Cardiac fibroblast (primary cell): ENCODE measurements around the gene SCTR.

Experiments used
- DNase-seq, 2 donors: peaks; one replicate each; pipeline versions ENCODE4 v3.0.0 to v3.0.0-alpha.2; 2010; ENCODE audit warnings: low read depth in 2 of 2
- H3K4me3 ChIP-seq, 2 donors: replicated peaks in 1 of 2; 1 replicate in 1 of 2; 2 replicates in 1 of 2; pipeline ENCODE4 v1.5.1; 2011; ENCODE audit warnings: low read depth in 2 of 2, low read length in 2 of 2, mild to moderate bottlenecking in 2 of 2, moderate library complexity in 1 of 2
- TF ChIP-seq, protein P1 (sequence below): IDR thresholded peaks from one replicate; pipeline ENCODE4 v1.5.1; 2011; ENCODE audit warnings: low read depth, mild to moderate bottlenecking, low read length, inconsistent platforms

Gene SCTR

DNA sequence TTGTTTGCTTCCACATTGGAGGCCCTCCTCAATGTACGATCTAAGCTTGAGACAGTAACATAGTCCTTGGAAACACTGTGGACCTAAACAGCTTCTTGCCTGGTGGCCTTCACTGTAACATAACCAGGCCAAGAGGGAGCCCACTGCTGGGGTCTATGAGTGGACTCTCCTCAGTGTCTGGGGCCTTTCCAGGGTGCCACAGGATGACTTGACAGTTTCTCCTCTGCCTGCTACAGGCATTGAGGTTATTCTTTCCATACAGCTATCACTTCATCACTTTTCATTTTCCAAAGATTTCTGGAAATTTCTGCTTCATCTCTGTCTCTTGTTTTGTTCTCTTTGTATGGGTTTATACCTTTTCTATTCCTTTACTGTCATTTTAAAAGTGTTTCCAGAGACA, 11.3 kb downstream of the SCTR start:
- no peak overlapping the region for H3K4me3 ChIP-seq
- DNase-seq, result no peak
- TF ChIP-seq, protein P1, sequence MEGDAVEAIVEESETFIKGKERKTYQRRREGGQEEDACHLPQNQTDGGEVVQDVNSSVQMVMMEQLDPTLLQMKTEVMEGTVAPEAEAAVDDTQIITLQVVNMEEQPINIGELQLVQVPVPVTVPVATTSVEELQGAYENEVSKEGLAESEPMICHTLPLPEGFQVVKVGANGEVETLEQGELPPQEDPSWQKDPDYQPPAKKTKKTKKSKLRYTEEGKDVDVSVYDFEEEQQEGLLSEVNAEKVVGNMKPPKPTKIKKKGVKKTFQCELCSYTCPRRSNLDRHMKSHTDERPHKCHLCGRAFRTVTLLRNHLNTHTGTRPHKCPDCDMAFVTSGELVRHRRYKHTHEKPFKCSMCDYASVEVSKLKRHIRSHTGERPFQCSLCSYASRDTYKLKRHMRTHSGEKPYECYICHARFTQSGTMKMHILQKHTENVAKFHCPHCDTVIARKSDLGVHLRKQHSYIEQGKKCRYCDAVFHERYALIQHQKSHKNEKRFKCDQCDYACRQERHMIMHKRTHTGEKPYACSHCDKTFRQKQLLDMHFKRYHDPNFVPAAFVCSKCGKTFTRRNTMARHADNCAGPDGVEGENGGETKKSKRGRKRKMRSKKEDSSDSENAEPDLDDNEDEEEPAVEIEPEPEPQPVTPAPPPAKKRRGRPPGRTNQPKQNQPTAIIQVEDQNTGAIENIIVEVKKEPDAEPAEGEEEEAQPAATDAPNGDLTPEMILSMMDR, result no peak

DNA sequence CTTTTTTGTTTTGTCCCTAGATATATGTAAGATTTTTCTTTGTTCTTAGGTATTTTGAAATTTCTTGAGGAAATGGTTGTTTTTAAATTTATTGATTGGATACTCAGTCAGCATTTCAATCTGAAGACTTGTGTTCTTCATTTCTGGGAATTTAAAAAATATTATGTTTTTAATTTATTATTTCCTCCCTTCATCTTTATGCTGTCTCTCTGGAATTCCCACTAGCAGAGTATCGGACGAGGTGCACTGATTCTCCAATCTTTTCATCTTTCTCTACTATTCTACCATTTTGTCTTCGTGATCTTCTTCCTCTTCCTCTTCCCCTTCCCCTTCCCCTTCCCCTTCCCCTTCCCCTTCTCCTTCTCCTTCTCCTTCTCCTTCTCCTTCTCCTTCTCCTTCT, 12.3 kb downstream of the SCTR start:
- no peak for DNase-seq
- H3K4me3 ChIP-seq, result no peak overlapping the region
- TF ChIP-seq, protein P1, result no peak

DNA sequence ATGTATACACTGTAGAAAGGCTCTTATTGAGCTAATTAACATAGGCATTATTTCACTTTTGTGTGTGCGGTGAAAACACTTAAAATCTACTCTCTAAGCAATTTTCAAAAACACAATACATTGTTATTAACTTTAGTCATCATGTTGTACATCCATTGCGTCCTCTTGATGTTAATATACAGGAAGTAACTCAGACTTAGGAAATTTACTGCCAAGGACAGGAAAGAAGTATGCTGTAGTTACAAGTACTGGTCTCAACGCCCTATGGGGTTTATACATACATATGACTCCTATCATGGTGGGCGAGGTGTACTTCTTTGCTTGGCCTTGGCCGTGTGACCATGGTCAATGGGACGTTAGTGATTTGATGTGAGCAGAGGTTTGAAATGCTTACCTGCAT, 15.5 kb downstream of the SCTR start:
- TF ChIP-seq, protein P1, result no peak
- H3K4me3 ChIP-seq, result no peak overlapping the region
- DNase-seq, result peak in 1 of 2 donors; percentile 37

DNA sequence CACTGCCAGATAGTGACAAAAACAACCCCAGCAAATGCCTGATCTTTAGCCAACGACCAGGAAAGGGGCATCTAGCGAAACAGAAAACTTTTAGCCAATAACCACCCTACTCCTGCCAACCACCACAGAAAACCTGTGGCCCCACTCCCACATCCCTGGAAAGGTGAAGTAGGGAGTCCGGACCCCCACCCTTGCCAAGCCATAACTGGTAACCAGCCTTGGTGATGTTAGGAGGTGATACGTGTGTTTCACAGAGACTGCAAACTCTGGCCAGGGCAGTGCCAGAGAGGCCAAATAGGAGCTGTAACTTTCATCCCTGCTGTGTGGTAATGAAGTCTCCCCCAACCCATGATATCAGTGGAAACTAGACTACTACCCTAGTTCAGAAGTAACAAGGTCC, 27.6 kb downstream of the SCTR start:
- H3K4me3 ChIP-seq, result no peak overlapping the region
- no peak for DNase-seq
- TF ChIP-seq, protein P1, result no peak

DNA sequence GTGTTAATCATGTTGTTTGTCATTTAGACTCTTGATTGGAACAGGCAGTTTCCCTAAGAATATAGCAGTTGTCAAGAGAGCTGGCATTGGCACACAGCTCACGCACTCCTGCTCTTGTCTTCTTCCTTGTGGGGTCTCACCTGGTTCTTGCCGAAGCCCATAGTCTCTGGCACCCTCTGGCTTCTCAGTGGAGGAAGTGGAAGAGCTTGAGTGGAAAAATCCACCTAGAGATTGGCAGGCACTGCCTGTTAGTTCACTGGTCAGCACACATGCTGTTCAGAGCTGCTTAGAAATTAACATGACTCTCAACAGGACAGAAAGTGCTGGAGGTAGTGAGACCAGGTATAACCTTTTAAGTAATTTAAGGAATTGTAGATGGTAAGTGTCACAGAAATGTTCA, 28.3 kb downstream of the SCTR start:
- TF ChIP-seq, protein P1, result no peak
- no peak overlapping the region for H3K4me3 ChIP-seq
- DNase-seq, result no peak

DNA sequence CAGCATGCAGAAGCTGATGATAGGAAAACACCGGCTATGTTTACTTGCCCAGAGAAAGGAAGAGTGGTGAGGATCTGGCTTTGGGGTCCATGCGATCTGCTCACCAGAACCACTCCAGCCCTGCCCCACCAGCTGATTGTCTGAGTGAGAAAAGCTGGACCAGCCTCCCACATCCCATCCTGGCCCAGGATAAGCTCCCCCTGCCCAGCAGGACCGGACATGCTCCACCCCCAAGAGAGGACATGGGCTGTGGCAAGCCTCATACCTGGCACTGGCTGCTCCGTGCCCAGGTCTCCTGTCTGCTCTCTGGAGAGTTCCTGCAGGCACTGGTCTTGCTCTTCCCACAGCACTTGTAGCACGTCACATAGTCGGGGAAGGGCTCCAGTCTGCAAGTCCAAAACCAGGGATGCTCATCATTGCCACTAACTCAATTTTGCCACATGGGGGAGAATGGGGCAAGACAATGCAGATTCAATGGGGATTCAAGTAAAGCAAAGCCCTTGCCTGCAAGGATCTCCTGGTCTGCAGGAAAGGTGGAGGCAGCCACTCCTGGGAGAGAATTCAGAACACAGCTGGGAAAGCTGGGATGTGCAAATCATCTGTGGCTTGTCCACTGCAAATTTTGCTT, 30.0 kb downstream of the SCTR start:
- no peak for DNase-seq
- TF ChIP-seq, protein P1, result no peak
- H3K4me3 ChIP-seq, result no peak overlapping the region
